Measurements from ENCODE around the gene IER5. TPM values are rescaled to one million over a fixed set of nuclear protein-coding genes. Genes with fewer than 3 reads are reported as not detected.
"Not testable (repeated sequence)": the region's sequence is repeated elsewhere in the genome, so short reads cannot be mapped to it uniquely, and the experiment has no call there.

The IER5 gene
- 10 to 100 TPM; 21.9 to 32.6 (median 28.2) TPM for total RNA-seq
- 63.8 TPM for polyA plus RNA-seq
- long read RNA-seq, donor 1, full-length matches to known transcripts, result 85 of 85 reads
- long read RNA-seq, donor 1, partial matches to known transcripts, result 0 of 85 reads
- long read RNA-seq, donor 1, other reads (novel, unspliced or antisense), result 0 of 85 reads
- long read RNA-seq, donor 2, full-length matches to known transcripts, result 67 of 67 reads
- long read RNA-seq, donor 2, partial matches to known transcripts, result 0 of 67 reads
- long read RNA-seq, donor 2, other reads (novel, unspliced or antisense), result 0 of 67 reads
- long read RNA-seq, donor 3, full-length matches to known transcripts, result 4 of 4 reads
- long read RNA-seq, donor 3, partial matches to known transcripts, result 0 of 4 reads
- long read RNA-seq, donor 3, other reads (novel, unspliced or antisense), result 0 of 4 reads
- long read RNA-seq, donor 4, full-length matches to known transcripts, result 70 of 70 reads
- long read RNA-seq, donor 4, partial matches to known transcripts, result 0 of 70 reads
- long read RNA-seq, donor 4, other reads (novel, unspliced or antisense), result 0 of 70 reads

DNA sequence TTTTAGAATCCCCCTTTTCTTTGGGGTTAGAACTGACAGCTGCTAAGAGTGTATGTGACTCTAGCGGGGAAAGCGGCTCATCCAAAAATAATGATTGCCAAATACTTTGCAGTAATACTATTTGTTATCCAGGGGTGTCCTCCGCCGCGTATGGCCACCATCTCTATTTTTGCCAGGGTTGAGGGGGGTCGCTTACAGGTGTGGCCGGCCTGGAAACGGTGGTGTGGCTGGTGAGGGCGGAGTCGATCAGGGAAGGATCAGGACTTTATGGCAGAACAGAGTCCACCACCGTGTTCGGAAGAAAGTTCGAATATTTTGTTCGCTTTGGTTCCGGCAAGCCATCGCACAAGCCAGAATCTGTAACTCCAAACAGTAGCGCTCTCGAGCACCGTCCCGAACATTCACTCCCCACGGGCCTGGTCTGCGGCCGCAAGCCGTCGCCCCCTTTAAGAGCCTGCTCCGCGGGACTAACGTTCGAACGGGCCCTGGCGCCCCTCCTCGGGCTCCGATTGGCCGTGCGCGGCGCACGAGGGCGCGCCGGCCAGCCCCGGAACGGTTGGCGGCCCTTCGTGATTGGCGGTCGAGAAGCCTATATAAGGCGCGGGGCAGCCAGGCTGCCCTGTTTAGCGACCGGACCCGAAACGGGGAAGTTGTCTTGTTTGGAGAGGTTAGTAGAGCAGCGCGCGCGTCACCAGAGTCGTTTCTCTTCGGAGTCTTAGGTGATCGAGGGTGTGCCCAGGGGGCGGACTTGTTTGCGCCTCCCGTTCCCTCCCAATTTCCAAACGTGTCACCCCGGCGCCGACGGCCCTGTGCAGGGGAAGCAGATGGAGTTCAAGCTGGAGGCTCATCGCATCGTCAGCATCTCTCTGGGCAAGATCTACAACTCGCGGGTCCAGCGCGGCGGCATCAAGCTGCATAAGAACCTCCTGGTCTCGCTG, at the start of gene IER5:
TSS of gene IER5 (plus strand) at position 622 of the 938 bp plus-strand sequence. CDS start at position 825, 203 bp downstream.
- DNase-seq, result peak; percentile 95 to 97 (median 96)
- H3K9me3 ChIP-seq (ENCODE audit: control insufficient read depth, low read length), result no peaks in the 10 kb centered on the region
- H3K4me3 ChIP-seq (ENCODE audit: low read length), result peak within 1 kb of the TSS; percentile 70
- 3% methylated on average over 76 of the region's 76 CpGs for WGBS
- peak within 1 kb of the TSS; percentile 87 for H3K27ac ChIP-seq (ENCODE audit: low read length)
- no peaks in the 10 kb centered on the region for H3K27me3 ChIP-seq (ENCODE audit: control insufficient read depth, insufficient read depth)
- H3K4me1 ChIP-seq (ENCODE audit: control insufficient read depth, insufficient read depth, low read length), result no peaks in the 10 kb centered on the region
- intact Hi-C loops (cut with DNase I), result loop anchor here in 2 of 4 donors (2.0 to 10.0 kb wide), 3 partner anchors 54 kb away; partner anchors contain the start of gene MR1 (in 1 of the 2)
- ATAC-seq, result peak; percentile 93 to 94

DNA sequence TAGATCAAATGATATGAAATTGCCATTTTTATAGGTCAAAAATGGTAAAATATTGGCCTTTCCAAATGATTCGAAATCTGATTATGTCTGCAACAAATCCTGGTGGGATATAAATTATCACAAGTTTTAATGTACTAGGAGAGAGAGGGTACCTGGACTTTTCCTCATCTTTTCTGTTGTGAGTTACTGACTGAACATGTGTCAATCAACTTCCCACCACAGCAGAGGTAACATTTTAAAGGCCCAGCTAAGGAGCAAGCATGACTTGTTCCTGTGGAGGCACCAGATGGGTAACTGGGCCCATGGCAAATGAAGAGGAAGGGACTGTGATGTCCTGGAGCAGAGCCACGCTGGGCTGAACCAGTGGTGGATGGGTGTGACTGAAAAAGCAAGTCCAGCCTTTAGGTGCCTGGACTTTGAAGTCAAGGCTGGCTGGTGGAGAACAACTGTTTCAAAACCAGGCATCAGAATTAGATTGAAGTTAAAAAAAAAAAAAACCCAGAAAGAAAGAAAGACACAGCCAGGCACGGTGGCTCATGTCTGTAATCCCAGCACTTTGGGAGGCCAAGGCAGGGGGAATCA, 48.1 kb upstream of the IER5 start:
- DNase-seq, result no peak
- Histone ChIP-seq H3K27me3 (ENCODE audit: control insufficient read depth, insufficient read depth) (no peaks in the 10 kb centered on the region), H3K27ac (ENCODE audit: low read length) (no peak overlapping the region), H3K4me1 (ENCODE audit: control insufficient read depth, insufficient read depth, low read length) (peaks cover 9% of the 10 kb centered on the region), H3K9me3 (ENCODE audit: control insufficient read depth, low read length) (no peaks in the 10 kb centered on the region), H3K4me3 (ENCODE audit: low read length) (no peak overlapping the region)
- intact Hi-C loops (cut with DNase I), result no loop called here
- WGBS, result 93% methylated on average over 3 of the region's 3 CpGs
- no peak for ATAC-seq

DNA sequence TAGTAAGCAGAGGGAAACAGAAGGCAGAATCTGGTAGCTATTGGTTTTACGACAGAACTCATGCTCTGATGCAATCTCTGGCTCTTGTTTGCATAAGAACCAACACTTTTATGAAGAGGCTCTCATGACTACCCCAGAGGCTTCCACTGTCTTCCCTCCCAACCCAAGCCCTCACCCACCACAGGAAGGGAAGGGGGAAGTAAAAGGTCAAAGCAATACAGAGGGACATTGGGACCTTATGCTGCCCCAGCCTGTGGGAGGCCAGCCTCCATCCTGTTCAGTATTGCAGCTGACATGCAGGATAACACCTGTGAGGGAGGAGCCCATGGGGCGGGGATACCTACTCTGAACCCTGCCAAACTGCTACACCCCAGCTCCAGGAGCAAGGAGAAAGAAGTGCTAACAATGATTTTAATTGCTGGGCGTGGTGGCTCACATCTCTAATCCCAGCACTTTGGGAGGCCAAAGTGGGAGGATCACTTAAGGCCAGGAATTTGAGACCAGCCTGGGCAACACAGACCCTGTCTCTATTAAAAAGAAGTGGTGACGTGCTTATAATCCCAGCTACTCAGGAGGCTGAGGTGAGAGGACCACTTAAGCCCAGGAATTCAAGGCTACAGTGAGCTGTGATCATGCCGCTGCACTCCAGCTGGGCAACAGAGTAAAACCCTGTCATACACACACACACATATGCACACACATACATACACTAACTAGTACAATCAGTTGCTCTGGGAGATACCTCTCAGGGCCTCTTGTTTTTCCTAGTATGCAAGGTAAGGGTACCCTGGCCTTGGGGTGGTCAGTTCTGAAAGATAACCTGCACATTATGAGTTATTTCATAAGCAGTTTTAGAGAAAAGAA, 45.2 kb upstream of the IER5 start:
- Histone ChIP-seq H3K9me3 (ENCODE audit: control insufficient read depth, low read length) (no peaks in the 10 kb centered on the region), H3K4me1 (ENCODE audit: control insufficient read depth, insufficient read depth, low read length) (no peaks in the 10 kb centered on the region), H3K27ac (ENCODE audit: low read length) (no peak overlapping the region), H3K27me3 (ENCODE audit: control insufficient read depth, insufficient read depth) (no peaks in the 10 kb centered on the region), H3K4me3 (ENCODE audit: low read length) (no peak overlapping the region)
- WGBS, result 51% methylated on average over 5 of the region's 5 CpGs
- ATAC-seq, result peak; percentile 36 to 70
- intact Hi-C loops (cut with DNase I), result no loop called here
- DNase-seq, result no peak

DNA sequence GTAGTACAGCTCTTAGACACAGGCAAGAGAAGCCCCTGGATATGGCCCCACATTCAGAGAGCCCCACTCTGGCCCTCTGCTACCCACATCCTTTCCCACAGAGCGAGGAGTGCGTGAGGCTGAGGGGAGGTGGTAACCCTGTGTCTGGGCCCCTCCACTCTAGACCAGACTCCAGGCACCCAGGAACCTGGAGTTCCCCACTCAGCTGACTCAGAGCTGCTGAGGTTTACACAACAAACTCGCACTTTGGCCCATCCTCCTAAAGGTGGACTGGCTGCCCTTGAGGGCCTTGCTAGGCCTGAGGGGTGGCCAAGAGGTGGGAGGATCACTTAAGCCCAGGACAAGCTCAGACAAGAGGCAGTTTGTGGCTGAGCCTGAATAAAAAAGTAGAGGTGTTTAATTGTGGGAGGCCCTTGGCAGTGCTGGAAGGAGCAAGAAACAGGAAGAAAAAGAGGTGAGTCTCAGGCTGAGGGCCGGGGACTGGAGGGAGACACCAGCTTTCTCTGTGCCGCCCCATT, 44.0 kb upstream of the IER5 start:
- ATAC-seq, result peak; percentile 31 to 40

DNA sequence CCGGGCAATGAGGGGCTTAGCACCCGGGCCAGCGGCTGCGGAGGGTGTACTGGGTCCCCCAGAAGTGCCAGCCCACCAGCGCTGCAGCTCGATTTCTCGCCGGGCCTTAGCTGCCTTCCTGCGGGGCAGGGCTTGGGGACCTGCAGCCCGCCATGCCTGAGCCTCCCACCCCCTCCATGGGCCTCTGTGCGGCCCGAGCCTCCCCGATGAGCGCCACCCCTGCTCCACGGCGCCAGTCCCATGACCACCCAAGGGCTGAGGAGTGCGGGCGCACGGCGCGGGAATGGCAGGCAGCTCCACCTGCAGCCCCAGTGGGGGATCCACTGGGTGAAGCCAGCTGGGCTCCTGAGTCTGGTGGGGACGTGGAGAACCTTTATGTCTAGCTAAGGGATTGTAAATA, 42.6 kb upstream of the IER5 start:
- intact Hi-C loops (cut with DNase I); H3K9me3 ChIP-seq (ENCODE audit: control insufficient read depth, low read length); H3K4me1 ChIP-seq (ENCODE audit: control insufficient read depth, insufficient read depth, low read length); H3K27ac ChIP-seq (ENCODE audit: low read length); DNase-seq; ATAC-seq; H3K27me3 ChIP-seq (ENCODE audit: control insufficient read depth, insufficient read depth); H3K4me3 ChIP-seq (ENCODE audit: low read length): not testable (repeated sequence)
- WGBS, result 97% methylated on average over 22 of the region's 22 CpGs

More for the DNA sequence above, 44.0 kb upstream of the IER5 start:
- Histone ChIP-seq H3K27me3 (ENCODE audit: control insufficient read depth, insufficient read depth) (no peaks in the 10 kb centered on the region), H3K4me3 (ENCODE audit: low read length) (no peak overlapping the region), H3K9me3 (ENCODE audit: control insufficient read depth, low read length) (no peaks in the 10 kb centered on the region), H3K4me1 (ENCODE audit: control insufficient read depth, insufficient read depth, low read length) (no peaks in the 10 kb centered on the region), H3K27ac (ENCODE audit: low read length) (no peak overlapping the region)
- no peak for DNase-seq
- intact Hi-C loops (cut with DNase I), result no loop called here
- 90% methylated on average over 5 of the region's 5 CpGs for WGBS

DNA sequence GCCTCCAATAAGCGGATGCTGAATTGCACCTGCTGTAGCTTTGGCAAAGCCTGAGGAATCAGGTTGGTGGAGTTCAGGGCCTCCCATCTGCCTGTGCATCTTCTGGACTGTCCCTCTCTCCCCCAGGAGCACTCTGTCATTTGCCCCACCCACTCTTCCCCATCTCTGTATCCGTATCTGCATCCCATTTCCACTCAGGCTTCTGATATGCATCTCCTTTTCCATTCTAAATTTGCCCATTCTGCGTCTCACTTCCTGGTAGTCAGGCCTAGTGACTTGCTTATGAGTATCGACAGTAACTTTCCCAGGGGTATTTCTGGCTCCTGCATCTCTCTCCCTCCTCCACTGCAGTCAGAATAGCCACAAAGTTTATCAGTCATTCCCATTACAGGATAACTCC, 39.1 kb upstream of the IER5 start:
- intact Hi-C loops (cut with DNase I), result no loop called here
- ATAC-seq, result no peak
- H3K9me3 ChIP-seq (ENCODE audit: control insufficient read depth, low read length), result no peaks in the 10 kb centered on the region

DNA sequence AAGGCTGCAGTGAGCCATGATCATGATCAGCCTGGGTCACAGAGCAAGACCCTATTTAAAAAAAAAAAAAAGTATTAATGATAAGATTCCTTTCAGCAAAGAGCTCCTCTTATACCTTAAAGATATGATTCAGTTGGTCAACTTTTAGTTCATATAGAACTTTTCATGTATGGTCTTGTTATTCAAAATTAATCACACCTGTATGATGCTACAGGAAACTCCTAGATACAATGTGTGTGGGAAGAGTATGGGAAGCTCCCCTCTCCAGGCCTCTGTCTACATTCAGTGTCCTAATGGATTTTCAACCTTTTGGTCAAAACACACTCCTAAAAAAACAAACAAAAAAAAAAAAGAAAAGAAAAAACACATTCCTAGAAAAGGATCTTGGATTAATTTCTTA, 37.6 kb upstream of the IER5 start:
- intact Hi-C loops (cut with DNase I), result no loop called here
- DNase-seq (no peak), ATAC-seq (no peak)
- Histone ChIP-seq H3K4me1 (ENCODE audit: control insufficient read depth, insufficient read depth, low read length) (no peaks in the 10 kb centered on the region), H3K27me3 (ENCODE audit: control insufficient read depth, insufficient read depth) (no peaks in the 10 kb centered on the region), H3K4me3 (ENCODE audit: low read length) (no peak overlapping the region), H3K27ac (ENCODE audit: low read length) (no peak overlapping the region), H3K9me3 (ENCODE audit: control insufficient read depth, low read length) (no peaks in the 10 kb centered on the region)

More for the DNA sequence above, 39.1 kb upstream of the IER5 start:
- no peak overlapping the region for H3K27ac ChIP-seq (ENCODE audit: low read length)
- 77% methylated on average over 4 of the region's 4 CpGs for WGBS
- no peak overlapping the region for H3K4me3 ChIP-seq (ENCODE audit: low read length)
- no peaks in the 10 kb centered on the region for H3K27me3 ChIP-seq (ENCODE audit: control insufficient read depth, insufficient read depth)
- H3K4me1 ChIP-seq (ENCODE audit: control insufficient read depth, insufficient read depth, low read length), result no peaks in the 10 kb centered on the region
- no peak for DNase-seq

DNA sequence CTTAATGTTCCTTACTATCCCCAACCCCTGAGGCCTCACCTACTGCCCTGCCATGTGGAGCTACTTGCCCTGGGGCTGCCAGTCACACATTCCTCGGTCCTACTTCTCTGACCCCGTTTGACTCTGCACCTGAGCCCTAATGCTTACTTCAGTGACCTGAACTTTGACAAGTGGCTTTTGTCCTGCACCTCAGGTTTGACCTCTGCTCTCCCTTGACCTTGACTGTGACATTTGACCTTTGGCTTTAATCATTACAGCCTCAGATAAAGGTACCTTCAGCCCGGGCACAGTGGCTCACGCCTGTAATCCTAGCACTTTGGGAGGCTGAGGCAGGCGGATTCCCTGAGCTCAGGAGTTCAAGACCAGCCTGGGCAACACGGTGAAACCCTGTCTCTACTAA, 31.9 kb upstream of the IER5 start:
- intact Hi-C loops (cut with DNase I), result no loop called here
- 84% methylated on average over 6 of the region's 6 CpGs for WGBS
- Histone ChIP-seq H3K4me1 (ENCODE audit: control insufficient read depth, insufficient read depth, low read length) (no peaks in the 10 kb centered on the region), H3K27me3 (ENCODE audit: control insufficient read depth, insufficient read depth) (no peaks in the 10 kb centered on the region), H3K27ac (ENCODE audit: low read length) (no peak overlapping the region), H3K4me3 (ENCODE audit: low read length) (no peak overlapping the region), H3K9me3 (ENCODE audit: control insufficient read depth, low read length) (peaks cover 2% of the 10 kb centered on the region)
- ATAC-seq (no peak), DNase-seq (no peak)

DNA sequence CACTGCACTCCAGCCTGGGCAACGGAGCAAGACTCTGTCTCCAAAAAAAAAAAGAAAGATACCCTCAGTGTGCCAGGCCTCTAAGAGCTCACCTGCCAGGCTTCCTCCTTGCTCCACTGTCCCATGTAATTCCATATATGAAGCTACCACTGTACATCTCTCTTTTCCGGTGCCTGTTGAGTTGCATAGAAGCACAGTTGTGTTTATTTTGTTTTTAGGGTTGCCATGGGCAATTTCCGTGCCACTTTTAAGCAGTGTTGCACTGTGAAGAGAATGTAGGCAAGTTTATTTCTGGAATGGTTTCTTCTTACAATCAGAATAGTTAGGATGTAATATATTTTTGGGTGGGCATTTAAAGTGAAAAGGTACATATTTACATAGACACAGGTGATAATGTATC, 31.4 kb upstream of the IER5 start:
- DNase-seq (no peak), ATAC-seq (peak; percentile 53 to 56)
- no peaks in the 10 kb centered on the region for H3K4me1 ChIP-seq (ENCODE audit: control insufficient read depth, insufficient read depth, low read length)
- no peak overlapping the region for H3K4me3 ChIP-seq (ENCODE audit: low read length)
- peaks cover 2% of the 10 kb centered on the region for H3K9me3 ChIP-seq (ENCODE audit: control insufficient read depth, low read length)
- no peaks in the 10 kb centered on the region for H3K27me3 ChIP-seq (ENCODE audit: control insufficient read depth, insufficient read depth)
- 33% methylated on average over 3 of the region's 3 CpGs for WGBS
- intact Hi-C loops (cut with DNase I), result no loop called here
- H3K27ac ChIP-seq (ENCODE audit: low read length), result no peak overlapping the region

DNA sequence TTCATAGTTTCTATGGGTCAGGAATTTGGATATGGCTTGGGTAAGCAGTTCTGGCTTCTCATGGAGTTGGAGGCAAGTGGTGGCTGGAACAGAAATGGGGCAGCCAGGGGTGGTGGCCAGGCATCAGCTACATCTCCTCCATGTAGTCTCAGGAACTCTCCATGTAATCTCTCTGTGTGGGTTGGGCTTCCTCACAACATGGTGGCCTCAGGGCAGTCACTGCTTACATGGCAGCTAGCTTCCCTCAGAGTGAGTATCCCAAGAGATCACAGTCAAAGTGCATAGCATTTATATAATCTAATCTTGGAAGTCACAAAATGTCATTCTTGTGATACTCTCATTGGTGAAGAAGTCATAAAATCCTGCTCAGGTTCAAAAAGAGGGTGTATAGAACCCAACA, 29.1 kb upstream of the IER5 start:
- Histone ChIP-seq H3K9me3 (ENCODE audit: control insufficient read depth, low read length) (peaks cover 2% of the 10 kb centered on the region), H3K27ac (ENCODE audit: low read length) (no peak overlapping the region), H3K27me3 (ENCODE audit: control insufficient read depth, insufficient read depth) (no peaks in the 10 kb centered on the region), H3K4me1 (ENCODE audit: control insufficient read depth, insufficient read depth, low read length) (peaks cover 2% of the 10 kb centered on the region), H3K4me3 (ENCODE audit: low read length) (no peak overlapping the region)
- intact Hi-C loops (cut with DNase I), result no loop called here
- ATAC-seq (no peak), DNase-seq (no peak)
